NK-92 treated with Interleukin-12 subunit alpha and Interleukin-12 subunit beta, amount 100 ng/mL, for 24 hours (cell line): ENCODE results near the gene HDAC4.

Experiments
- DNase-seq: peaks from one replicate; lab custom pipeline; 2025; lab: John Stamatoyannopoulos, UW

Gene HDAC4

GRCh38 chr2:239008677-239009588, 391.9 kb downstream of the HDAC4 start:
- no peak for DNase-seq

GRCh38 chr2:239008004-239008403, 392.8 kb downstream of the HDAC4 start:
- DNase-seq = no peak

- DNase-seq = no peak
These were observed 394.1 kb downstream of the HDAC4 start for GRCh38 chr2:239006622-239007285.

GRCh38 chr2:239005586-239005985, 395.2 kb downstream of the HDAC4 start:
- DNase-seq = no peak

- no peak for DNase-seq
These were observed 396.4 kb downstream of the HDAC4 start for GRCh38 chr2:239004274-239005015.

GRCh38 chr2:239003624-239004273, 397.1 kb downstream of the HDAC4 start:
- no peak for DNase-seq

- DNase-seq = no peak
These were observed 397.7 kb downstream of the HDAC4 start for GRCh38 chr2:239002954-239003623.

GRCh38 chr2:239002591-239002953, 398.2 kb downstream of the HDAC4 start:
- DNase-seq = no peak

- DNase-seq = no peak
These were observed 399.0 kb downstream of the HDAC4 start for GRCh38 chr2:239001794-239002193.

GRCh38 chr2:239000500-239001073, 400.2 kb downstream of the HDAC4 start:
- no peak for DNase-seq

GRCh38 chr2:239000089-239000488, 400.7 kb downstream of the HDAC4 start:
- DNase-seq = no peak

GRCh38 chr2:238999291-238999741, 401.5 kb downstream of the HDAC4 start:
- no peak for DNase-seq

- DNase-seq = no peak
These were observed 402.0 kb downstream of the HDAC4 start for GRCh38 chr2:238998801-238999200.
